GM19395 (cell line): ENCODE measurements around the gene EPM2A.

Experiments
- ATAC-seq: cut with Tn5 transposase; IDR thresholded peaks from one replicate; pipeline ENCODE4 v1.9.1; 2021; ENCODE audit warnings: mild to moderate bottlenecking, moderate library complexity; ENCODE audit not compliant: unreplicated experiment

Gene EPM2A

DNA sequence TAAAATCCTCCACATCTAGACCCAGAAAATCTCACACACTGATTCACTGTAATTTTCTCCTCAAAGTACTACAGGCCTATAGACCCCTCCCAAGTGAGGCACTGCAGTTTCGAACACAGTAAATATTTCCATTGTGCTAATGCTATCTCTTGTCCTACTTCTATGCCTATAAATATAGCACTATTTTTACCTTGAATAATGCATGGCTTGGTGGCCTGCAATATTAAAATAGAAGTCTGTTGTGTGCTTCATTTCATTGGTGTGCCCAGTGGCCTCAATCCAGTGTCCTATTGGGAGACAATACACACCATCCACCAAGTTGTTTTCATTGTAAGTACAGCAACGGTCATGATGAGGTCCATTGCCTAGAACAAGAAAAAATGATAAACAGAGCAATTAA, 49.4 kb downstream of the EPM2A start:
- ATAC-seq = no peak

DNA sequence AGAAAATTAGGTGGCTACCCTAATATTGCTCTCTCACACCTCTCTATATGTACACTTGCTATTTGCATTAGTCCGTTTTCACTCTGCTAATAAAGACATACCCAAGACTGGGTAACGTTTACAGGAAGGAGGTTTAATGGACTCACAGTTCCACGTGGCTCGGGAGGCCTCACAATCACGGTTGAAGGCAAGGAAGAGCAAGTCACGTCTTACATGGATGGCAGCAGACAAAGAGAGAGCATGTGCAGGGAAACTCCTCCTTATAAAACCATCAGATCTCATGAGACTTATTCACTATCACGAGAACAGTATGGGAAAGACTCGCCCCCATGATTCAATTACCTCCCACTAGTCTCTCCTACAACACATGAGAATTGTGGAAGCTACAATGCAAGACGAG, 53.4 kb downstream of the EPM2A start:
- ATAC-seq = no peak

DNA sequence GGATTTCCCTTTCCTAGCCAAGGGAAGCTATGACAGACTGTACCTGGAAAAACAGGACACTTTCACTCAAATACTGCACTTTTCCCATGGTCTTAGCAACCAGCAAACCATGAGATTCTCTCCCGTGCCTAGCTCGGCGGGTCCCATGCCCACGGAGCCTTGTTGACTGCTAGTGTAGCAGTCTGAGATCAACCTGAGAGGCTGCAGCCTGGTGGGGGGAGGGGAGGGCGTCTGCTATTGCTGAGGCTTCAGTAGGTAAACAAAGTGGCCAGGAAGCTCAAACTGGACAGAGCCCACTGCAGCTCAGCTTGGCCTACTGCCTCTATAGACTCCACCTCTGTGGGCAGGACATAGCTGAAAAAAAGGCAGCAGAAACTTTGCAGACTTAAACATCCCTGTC, 61.8 kb downstream of the EPM2A start:
- no peak for ATAC-seq

DNA sequence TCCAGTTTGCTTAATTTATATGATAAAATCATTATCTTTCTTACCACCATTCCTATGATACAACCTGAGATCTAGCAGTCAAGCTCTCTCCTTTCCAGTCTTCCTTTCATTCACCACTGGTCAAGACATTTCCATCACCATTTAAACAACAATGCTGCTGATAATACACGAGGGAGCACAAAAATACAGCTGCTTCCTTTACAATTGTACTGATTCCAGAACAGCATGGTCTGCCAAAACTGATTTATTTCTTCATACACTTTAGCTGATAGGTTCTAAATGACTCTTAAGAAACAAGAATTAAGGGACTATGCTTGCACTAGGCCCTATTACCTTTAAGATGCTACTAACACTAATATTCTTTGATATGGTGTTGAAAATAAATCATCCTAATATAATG, 65.0 kb downstream of the EPM2A start:
- ATAC-seq = no peak

DNA sequence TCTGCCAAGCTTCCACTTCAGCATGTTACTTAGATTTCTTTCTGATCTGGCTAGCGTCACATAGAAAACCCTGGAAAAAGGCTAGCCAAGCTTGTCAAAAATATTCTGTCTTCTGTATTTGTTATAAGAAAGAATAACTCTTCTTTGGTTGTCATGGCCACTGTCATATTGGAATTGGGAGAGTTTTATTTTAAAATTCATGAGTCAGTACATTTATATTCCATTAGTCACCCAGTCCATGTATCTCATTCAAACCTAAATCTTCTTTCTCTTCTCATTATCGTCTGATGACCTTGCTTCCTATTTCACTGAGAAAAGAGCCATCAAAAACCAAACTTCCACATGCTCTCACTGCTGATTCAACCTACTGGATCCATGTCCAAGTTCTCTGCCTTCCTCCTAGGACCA, 65.7 kb downstream of the EPM2A start:
- ATAC-seq = no peak

DNA sequence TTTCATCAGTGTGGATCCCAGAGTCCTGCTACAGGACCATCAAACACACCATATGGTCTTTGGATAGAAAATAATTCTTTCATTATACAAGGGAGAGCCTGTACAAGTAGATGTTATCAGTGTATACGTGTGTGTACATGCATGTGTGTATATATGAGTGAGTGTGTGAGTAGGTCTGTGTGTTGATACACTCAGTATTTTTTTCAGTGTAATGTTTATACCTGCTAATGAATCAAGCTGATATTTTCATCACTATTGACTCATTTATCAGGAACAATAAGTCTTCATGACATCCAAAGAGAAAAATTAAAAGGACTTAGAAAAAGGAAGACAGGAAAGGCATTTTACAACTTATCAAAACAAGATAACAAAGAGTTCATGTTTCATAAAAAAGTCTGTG, 66.5 kb downstream of the EPM2A start:
- ATAC-seq = no peak

DNA sequence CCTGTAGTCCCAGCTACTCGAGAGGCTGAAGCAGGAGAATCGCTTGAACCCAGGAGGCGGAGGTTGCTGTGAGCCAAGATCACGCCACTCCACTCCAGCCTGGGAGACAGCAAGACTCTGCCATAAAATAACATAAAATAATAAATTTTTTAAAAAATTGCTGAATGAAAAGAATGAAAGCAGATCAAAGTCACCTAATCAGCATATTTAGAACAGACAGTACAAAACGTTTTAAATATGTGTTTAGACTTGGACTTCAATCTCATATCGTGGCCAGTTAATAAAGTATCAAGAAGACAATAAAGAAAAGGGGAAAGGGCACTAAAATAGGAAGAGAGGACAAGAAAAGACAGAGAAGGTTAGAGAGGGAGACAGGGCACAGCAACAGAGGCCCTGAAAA, 74.6 kb downstream of the EPM2A start:
- ATAC-seq = no peak

DNA sequence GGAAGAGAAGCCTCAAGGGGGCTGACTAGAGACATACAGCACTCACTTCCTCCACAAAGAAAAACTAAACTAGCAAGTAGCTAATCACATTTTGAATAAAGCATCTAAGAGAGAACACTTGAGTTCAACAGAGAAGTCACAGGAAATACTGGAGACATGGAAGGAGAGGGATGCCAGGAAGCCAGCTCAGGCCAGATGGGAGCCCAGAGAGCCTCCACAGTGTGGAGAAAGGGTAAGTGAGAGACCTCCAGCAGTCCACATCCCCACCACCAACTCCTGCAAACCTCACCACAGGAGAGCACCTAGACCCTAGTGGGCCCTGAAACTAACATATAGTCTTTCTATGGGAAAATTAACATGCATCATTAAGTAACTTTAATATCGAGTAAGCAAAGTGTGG, 79.2 kb downstream of the EPM2A start:
- ATAC-seq = no peak

DNA sequence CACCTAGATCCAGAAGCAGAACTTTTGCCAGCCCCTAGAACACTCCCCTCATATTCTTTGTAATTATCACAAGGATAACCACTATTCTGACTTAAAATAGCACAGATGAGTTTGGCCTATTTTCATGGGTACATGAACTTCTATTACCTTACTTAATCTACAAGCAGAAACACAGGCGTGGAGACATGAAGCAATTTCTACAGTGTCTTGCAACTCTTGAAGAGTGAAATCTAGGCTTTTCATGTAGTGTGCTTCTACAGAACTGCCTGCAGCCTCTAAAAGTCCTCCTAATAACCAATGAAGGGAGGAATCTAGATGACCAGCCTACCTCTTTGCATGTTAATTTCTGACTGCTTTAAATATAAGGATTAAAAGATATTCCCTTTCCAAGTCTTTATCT, 82.7 kb downstream of the EPM2A start:
- no peak for ATAC-seq

DNA sequence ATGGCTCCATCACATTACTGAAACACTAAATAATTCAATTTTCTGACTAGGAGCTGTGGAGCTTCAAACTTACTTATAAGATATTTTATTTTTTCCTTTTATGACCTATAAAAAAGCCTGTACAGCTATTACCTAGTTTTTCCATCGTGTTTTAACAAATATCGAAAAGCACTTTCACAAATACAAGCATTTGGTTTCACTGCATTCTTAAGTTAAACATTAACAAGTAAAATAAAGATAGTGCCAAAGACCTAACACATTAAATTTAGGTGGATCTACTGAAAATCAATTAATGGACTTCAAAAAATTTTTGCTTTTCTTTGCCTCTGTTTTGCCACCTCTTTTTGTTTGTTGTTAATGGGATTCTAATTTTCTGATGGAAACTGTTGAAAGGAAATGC, 83.3 kb downstream of the EPM2A start:
- no peak for ATAC-seq

DNA sequence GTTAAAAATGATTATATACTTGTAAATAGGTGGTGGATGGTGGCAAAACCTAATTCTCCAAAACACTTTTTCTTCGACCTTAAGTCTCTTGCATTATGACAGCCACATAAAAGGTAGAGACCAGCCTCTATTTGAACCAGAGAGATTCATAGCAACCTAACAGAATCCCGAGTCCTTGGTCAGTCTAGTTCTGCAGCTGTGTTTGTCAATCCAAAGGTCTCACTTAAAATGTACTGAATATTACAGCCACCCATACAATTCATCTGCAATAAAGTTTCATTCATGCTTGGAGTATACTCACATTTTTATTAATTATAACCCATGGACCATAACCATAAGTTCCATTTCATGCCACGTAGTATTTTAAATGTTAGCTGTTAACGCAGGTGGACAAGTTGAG, 87.2 kb downstream of the EPM2A start:
- no peak for ATAC-seq

DNA sequence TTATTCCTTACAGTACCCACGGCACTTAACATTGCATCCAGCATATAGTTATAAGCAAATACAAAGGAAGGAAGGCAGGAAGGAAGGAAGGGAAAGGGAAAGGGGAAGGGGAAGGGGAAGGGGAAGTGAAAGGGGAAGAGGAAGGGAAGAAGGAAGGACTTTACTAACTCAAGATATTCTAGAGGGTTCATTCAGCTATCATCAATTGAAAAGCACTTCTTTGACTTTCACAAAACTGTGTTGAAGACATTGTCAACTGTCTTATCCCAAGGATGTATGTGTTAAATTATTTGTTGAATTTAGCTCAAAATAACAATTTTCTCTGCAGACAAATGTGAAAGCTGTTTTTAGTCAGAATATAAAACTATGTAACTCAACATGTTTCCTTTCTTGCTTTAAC, 87.7 kb downstream of the EPM2A start:
- no peak for ATAC-seq

DNA sequence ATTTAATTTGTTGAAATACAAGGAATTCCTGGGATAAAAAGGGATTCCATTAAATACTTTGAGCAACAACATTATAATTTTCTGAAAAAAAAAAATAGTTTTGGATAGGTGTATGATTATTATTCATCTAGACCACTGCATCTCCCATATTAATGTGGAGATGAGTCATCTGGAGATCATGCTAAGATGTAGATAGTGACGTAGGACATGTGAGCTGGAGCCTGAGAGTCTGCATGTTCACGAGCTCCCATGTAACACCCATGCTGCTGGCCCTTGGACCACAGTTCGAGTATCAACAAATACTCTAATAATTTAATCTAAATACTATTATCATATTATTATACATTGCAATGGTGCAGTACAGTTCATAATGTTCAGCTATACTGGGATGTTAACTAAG, 91.6 kb downstream of the EPM2A start:
- ATAC-seq = no peak

DNA sequence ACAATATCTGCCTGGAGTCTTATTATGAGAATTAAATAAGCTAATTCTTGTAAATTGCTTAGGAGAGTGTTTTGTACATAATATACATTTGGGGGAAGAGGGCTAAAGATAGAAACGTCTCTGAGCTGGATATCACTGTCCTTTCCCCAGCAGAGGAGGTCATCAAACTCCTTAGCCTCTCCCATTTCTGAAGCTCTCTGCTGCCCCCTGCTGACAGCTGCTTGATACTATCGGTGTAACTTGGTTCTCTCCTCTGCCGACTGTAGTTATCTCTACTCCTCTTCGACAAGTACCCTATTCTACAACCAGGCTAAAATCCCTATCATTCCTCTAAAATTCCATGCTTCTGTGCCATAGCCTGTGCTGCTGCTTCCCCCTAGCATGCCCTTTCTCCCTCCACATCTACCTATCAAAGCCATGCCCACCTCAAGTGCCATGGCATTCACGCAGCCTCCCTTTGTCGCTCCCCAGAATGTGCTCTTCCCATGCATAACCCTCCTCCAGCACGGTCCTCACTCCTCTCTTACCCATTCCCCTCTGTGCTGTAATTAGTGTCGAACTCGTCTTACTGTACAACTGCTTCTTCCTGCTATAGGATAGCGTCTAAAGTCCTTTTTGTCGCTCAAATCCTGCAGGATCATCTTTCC, 101.2 kb downstream of the EPM2A start:
- ATAC-seq = peak; percentile 97

DNA sequence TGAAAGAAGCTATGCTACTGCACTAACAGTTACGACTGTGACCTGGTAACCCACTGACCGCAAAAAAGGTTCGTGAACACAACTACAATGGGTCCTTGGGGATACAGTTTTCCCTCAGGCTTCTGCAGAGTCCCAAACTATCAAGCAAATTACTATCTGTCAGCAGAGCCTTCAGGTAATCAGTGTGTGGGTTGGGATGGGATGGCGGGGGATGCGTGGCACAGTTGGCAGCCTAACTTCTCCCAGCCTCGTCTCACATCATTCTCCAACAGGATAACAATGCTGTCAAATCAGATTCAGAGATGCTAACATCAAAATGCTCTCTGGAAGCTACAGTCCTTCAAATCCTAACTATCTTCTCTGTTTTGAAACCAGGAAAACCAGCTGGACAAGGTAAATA, 102.3 kb downstream of the EPM2A start:
- ATAC-seq = no peak

DNA sequence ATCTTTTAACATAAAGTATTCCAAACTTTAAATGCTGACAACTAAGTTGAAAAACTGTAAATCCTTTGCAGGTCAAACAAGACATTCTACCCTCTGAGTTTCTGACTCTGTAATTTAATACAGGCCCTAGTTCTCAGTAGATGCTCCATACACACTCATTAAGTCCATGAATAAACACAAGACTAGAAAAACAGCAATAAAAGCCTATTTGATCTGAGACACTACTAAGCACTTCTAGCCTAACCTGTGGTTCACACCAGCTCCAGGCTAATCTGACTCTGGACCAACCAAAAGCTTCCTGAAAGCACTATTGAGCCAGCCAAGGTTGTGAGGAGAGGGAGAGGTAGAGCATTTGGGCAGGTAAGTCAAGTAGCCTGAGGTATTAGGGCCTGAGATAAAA, 103.9 kb downstream of the EPM2A start:
- no peak for ATAC-seq

DNA sequence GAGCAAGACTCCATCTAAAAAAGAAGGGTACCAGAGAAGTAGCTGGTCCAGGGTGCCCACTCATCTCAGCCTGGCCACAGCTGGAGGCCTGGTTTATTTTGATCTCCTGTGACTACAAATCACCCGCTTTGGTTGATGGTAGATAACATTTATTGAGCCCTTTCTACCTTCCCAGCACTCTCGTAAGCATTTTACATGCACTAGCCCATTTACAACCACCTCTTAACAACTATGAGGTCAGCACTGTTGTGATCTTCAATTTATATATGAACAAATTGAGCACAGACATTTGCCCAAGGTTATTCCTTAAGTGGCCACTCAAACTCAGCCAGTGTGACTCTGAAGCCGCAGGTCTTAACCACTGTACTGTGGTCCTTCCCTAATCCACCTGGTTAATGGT, 104.7 kb downstream of the EPM2A start:
- no peak for ATAC-seq

DNA sequence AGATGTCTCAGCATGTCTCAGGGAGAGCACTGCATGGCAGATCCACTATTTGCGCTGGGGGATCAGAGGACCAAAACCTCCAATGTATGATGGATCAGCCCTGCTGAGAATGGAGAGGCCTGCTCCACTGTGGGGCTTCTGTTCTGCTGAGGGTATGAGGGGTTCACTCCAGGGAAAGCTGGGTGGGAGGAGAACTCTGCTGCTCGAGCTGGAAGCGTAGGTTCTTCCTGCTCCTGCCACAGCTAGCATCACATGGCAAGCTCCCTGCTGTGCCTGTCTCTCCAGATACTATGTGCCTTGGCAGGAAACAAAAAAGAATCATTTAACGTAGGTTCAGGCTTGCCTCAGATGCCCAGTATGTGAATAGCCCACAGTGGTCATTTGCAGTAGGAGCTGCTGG, 105.8 kb downstream of the EPM2A start:
- no peak for ATAC-seq

DNA sequence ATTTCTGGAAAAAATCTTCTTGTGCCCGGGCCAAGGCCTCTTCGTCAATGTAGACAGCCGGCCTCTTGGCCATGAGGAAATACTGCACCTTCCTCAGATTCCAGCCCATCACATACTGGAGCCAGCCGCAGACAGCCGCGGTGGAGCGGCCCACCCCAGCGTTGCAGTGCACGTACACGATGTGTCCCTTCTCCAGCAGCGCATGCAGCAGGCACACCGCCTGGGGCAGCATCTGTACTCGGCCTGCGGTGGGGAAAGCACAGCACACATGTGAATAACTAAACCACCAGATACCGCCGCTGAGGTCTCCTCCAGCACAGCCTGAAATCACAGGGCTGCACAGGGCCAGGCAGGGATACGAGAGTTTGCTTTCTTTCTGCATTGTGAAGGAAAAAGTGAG, 107.9 kb downstream of the EPM2A start:
- no peak for ATAC-seq

DNA sequence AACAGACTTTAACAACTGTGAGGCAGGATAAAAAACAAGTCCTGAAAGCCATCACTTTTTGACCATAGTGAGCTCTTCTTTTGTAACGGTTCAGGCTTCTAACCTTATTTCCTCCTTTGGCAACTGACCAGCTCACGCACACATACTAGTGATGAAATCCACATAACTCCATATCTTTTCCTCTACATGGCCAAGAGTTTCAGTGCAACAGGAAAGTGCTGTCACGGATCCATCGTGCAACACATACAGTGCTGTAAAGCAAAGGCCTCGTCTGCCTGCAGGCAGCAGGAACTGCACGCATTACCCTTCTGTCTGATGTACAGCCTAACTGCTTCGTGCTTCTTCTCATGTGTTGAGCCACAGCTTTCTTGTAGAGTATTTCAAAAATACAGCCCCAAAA, 108.5 kb downstream of the EPM2A start:
- ATAC-seq = no peak

DNA sequence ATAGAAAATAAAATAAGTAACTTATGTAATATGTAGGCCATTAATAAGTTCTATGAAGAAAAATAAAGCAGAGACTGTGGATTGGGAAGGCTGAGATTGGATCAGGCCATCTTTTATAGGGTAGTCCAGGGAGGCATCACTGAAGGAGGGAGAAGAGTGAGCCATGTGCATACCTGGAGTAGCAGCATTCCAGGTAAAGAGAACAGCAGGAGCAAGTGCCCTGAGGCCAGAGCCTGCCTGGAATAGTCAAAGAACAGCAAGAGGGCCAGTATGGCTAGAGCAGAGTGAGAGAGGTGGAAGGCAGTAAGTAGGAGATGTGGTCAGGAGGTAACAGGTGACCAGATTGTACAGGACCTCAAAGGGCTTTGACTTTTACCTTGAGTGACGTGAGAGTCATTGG, 112.1 kb downstream of the EPM2A start:
- no peak for ATAC-seq

DNA sequence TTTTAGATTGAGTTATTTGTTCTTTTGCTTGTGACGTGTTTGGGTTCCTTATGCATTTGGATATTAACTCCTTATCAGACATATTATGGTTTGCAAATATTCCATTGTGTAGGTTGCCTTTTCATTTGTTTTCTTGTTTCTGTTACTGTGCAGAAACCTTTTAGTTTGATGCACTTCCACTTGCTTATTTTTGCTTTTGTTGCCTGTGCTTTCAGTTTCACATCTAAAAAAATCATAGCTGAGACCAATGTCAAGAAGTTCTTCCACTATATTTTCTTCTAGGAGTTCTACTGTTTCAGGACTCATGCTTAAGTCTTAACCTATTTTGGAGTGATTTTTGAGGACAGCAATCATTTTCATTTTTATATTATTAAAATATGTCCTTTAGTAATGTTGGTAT, 113.5 kb downstream of the EPM2A start:
- ATAC-seq = peak; percentile 89

DNA sequence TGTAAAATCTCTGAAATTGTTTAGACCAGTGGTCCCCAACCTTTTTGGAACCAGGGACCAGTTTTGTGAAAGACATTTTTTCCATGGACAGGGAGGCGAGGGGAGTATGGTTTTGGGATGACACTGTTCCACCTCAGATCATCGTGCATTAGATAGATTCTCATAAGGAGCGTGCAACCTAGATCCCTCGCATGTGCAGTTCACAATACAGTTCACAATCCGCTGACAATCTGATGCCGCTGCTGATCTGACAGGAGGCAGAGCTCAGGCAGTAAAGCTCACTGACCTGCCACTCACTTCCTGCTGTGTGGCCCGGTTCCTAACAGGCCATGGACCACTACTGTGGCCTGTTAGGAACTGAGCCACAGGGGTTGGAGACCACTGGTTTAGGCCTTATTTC, 115.2 kb downstream of the EPM2A start:
- ATAC-seq = no peak

DNA sequence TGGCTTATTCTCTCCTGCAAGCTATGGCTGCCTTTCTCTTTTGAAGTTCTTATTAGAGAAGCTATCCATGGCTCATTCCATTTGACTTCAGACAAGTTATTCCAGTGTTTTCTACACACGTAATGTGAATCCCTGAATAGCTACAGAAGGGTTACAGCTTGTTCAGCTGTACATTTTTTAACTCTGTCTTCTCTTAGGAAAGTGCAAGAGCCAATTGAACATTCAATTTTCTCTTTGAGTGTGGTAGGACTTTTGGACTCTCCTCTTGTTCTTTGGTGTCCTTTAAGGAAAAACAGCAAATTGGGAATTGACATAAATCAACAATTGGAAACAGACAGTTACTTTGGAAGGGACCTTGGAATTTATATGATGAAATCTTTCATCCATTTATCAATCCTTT, 125.8 kb downstream of the EPM2A start:
- ATAC-seq = no peak
